AML-193 (cell line): ENCODE measurements around the gene ABCC3.

ENCODE experiments used
- DNase-seq, 2 experiments: peaks; one replicate each; lab custom pipeline; 2025; lab: John Stamatoyannopoulos, UW

The ABCC3 gene

DNA sequence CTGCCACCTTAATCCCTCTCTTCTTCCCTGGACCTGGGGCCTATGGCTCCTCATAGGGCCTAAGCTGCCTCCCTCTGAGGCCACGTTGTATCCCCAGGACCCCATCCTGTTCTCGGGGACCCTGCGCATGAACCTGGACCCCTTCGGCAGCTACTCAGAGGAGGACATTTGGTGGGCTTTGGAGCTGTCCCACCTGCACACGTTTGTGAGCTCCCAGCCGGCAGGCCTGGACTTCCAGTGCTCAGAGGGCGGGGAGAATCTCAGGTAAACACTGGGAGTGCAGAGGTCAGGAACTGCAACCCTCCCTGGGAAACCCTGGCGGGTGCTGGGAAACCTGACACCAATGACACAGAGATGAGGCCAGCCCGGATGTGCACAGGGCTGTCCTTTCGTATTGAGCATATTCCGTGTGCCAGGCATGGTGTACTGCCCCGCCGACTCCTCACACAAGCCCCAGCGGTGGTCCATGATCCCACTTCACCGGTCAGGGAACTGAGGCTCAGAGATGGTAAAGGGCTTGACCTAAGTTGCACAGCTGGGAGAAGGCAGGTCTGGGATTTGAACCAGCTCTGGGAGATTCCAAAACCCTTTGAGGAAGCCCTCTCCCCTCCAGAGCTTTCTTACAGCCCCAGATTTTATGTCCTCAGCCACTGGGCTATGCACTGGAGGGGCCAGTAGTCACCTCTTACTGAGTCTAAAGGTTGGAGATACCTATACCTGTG, 50.1 kb downstream of the ABCC3 start:
- DNase-seq, result no peak

- DNase-seq, result no peak
Observed at GRCh38 chr17:50685334-50685665, 50.6 kb downstream of the ABCC3 start.

GRCh38 chr17:50685691-50686493, 51.2 kb downstream of the ABCC3 start:
- no peak for DNase-seq

DNA sequence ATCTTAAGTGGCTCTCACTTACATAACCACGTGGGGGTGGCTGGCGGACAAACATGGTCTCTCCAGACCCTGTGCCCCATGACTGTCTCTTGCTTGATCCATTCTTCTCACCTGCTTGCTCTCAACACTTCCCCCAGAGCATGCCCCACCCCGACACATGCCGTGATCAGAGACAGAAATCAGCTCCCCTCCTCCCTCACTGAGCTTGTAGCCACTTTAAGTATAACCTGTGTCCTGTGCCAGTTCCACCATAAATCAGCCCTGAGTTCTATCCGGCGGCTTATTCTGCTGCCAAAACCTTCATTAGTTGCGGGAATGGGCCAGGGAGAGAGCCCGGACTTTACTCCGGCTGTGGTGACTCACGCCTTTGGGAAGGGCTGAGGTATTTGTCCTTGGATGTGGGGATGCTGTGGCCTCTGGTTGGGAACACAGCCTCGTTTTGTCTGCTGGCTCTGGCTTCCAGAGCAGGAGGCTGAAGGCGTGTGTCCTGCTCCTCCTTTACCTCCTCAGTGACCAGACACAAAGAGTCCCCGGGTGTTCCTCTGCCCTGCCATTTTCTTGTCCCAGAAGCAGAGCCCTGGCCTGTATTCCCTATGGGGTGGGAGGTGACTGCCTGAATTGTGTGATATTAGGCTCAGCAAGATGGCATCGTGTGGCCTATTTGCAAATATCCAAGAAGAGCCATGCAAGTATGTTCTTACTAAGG, 52.0 kb downstream of the ABCC3 start:
- DNase-seq, result no peak

DNA sequence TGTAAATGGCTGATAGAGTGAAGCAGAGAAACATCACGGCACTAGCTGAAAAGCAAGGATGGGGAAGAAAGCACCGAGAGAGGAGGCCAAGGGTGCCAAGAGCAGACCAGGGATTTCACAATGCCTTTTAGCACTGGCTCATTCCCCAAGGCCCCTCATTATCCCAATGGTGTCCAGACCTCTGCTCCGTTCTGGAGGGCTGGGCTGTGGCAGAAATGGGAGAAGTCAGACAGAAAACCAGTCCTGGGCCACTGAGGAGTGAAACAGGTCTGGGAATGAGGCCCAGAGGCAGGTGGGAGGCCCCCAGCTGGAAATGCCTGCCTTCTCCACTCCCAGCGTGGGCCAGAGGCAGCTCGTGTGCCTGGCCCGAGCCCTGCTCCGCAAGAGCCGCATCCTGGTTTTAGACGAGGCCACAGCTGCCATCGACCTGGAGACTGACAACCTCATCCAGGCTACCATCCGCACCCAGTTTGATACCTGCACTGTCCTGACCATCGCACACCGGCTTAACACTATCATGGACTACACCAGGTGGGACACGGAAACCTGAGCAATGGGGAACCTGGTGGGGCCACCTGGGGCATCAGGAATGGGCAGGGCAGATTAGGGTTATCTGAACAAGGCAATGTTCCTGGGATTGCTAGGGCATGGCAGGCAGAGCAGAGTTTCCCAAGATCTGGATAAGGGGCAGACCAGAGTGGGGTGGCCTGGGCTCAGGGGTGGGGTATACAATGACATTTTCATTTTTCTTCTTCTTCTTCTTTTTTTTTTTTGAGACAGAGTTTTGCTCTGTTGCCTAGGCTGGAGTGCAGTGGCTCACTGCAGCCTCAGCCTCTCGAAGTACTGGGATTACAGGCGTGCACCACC, 52.8 kb downstream of the ABCC3 start:
- no peak for DNase-seq

- no peak for DNase-seq
Observed at GRCh38 chr17:50688245-50688644, 53.6 kb downstream of the ABCC3 start.

- no peak for DNase-seq
Observed at GRCh38 chr17:50689251-50689650, 54.6 kb downstream of the ABCC3 start.

GRCh38 chr17:50689956-50690886, 55.5 kb downstream of the ABCC3 start:
- DNase-seq, result no peak

DNA sequence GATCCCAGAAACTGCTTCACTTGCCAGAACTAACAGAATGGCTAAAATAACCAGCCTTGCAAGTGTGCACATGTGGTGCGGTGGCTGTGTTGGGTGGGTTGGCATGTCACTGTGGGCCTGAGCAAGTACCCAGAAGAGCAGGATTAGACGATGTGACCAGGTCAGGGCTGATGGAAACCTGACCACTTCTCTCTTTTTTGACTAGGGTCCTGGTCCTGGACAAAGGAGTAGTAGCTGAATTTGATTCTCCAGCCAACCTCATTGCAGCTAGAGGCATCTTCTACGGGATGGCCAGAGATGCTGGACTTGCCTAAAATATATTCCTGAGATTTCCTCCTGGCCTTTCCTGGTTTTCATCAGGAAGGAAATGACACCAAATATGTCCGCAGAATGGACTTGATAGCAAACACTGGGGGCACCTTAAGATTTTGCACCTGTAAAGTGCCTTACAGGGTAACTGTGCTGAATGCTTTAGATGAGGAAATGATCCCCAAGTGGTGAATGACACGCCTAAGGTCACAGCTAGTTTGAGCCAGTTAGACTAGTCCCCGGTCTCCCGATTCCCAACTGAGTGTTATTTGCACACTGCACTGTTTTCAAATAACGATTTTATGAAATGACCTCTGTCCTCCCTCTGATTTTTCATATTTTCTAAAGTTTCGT, 56.3 kb downstream of the ABCC3 start:
- no peak for DNase-seq

DNA sequence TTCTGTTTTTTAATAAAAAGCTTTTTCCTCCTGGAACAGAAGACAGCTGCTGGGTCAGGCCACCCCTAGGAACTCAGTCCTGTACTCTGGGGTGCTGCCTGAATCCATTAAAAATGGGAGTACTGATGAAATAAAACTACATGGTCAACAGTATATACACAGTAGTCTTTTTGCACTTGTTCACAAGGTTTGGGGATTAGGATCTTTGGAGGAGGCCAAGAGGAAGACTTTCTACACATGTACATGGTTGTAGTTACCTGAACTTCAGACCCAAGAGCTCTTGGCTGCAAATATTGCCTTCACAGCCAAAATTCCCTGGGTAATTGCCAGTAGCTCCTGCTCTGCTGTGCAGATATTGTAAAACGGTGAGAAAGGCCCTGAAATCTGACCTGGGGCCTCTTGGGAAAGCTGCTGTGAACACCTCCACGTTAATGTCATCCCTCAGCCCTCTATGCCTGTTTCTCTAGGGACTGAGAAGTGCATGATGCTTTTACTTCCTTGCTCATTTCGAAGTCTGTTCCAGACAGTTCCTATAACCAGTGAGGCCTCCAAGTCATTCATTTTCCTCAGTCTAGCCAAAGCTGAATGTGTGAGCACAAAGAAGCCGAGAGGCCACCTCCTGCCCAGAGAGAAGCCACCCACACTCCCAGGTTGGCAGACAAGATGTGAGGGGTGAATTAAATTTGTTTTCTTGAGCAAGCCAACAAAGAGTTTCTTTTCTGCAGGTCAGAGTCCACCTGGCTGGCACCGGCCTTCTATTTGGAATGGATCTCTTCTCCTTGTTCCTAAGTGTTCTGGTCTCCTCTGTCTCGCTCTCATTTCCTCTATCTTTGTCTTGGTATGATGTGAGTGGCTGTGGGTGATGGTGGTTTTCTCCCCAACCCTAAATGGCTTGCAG, 57.1 kb downstream of the ABCC3 start:
- DNase-seq, result no peak

- no peak for DNase-seq
Observed at GRCh38 chr17:50692448-50693035, 57.9 kb downstream of the ABCC3 start.

DNA sequence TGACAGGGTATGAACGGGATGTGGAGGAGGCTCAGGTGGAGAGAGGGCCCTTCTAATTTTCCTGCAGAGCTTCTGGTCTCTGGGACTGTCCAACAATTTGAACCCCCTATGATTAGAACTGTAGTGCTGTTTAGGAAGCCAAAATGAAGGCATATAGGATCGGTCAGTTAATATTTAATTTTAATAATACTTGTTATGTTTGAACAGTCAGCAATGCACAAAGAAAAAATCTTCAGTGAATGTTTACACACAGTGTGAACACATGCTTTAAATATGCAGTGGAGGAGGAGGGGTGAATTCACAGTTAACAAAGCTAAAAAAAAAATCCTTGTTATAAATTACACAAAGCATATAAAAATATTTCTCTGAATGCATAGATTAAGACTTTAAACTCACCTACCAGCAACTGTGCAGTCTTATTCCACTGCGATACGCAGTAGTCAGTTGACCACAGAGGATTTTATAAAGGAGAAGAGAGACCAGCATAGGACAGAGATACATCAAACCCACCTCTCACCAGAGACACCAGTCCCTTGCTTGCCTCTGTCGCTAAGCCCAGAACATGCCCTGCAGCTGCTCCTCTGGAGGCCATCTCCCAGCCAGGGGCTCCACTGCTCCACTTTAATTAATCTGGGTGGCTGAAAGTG, 58.5 kb downstream of the ABCC3 start:
- DNase-seq, result no peak

- no peak for DNase-seq
Observed at GRCh38 chr17:50696365-50696879, 61.7 kb downstream of the ABCC3 start.

- no peak for DNase-seq
Observed at GRCh38 chr17:50697062-50697461, 62.4 kb downstream of the ABCC3 start.

DNA sequence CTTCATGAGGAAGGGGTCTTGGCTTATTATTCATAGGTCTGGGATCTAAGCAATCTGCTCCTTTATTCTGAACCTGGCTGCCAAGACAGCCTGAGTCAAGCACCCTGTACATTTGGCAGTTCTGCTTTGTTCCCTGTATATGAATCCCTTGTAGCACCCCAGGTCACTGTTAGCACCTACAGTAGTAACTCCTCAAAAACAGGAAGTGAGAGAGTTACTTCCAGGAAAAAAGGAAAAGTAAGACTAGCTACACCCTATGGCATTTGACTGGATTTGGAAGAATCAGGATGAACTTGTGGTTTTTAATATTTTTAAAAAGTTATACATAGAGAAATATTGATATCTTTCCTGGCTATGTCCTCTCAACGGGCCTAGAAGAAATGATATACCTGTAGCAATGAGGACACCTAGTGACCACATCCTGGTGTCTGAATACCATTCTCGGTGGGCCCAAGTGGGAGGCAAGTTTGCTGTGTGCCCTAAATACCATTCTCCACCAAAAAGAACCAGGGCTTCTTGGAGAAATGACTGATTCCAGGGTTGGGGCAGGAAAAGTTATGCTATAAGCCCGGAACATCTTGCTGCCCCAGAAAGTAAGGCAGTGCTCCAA, 63.1 kb downstream of the ABCC3 start:
- no peak for DNase-seq

DNA sequence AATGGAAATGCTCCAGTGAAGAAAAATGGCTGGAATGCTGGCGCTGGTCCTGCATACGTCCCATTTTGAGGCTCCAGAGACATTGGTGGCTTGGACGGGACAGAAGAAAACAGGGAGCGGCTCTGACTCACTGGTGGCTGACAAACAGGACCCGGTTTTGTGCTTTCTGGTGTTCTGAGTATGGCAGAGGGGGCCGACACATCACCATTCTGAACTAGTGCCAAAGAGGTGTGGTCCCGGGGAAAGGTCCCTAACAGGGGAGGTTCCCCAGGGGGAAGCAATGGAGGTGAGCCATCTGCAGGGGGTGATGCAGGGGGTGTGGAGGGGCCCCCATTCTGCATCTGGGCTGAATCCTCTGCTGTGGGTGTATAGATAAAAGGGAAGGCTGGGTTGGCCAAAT, 64.7 kb downstream of the ABCC3 start:
- DNase-seq, result no peak

DNA sequence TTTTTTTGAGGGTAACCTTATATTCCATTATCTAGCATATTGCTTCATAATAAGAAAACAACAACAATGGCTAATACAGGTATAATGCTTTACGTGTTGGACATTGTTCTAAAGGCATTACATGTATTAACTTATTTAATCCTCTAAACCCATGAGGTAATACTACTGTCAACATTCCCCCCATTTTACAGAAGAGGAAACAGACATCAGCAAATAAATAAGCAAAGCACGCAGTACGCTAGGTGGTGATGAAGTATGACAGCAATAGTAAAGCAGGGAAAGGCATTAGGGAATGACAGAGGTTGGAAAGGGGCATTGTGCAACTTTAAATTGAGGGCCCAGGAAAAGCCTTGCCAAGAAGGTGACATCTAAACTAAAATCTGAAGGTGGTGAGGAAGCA, 68.5 kb downstream of the ABCC3 start:
- no peak for DNase-seq
